Astrocyte (in vitro differentiated cells and primary cell): ENCODE measurements around the gene SARS1.

Source experiments
- EZH2 ChIP-seq: IDR thresholded peaks from 2 replicates; pipeline ENCODE4 v1.6.1; 2012; ENCODE audit warnings: mild to moderate bottlenecking, low read length, inconsistent platforms; ENCODE audit not compliant: insufficient read depth
- TF ChIP-seq, protein P1 (sequence below): IDR thresholded peaks from 2 replicates; pipeline ENCODE4 v1.5.1; 2011; ENCODE audit warnings: low read depth, mild to moderate bottlenecking, inconsistent platforms, low read length, moderate library complexity; ENCODE audit not compliant: insufficient read depth

DNA sequence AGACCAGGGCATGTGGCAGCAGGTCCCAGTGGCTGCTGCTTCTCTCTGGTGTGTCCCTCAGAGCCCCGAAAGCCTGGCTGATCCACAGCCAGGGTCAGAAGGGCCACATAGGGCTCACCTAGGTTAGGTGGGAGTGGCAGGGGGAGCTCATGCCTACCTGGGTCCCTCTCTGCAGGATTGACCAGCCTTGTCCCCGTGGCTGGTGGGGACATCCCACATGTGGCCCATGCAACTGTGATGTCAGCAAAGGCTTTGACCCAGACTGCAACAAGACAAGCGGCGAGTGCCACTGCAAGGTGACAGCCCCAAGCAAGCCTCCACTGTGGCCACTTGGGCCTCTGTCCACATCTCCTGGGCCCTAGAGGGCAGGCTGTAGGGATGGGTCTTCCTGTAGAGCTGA lies 51.3 kb downstream of the SARS1 start:
- TF ChIP-seq, protein P1, sequence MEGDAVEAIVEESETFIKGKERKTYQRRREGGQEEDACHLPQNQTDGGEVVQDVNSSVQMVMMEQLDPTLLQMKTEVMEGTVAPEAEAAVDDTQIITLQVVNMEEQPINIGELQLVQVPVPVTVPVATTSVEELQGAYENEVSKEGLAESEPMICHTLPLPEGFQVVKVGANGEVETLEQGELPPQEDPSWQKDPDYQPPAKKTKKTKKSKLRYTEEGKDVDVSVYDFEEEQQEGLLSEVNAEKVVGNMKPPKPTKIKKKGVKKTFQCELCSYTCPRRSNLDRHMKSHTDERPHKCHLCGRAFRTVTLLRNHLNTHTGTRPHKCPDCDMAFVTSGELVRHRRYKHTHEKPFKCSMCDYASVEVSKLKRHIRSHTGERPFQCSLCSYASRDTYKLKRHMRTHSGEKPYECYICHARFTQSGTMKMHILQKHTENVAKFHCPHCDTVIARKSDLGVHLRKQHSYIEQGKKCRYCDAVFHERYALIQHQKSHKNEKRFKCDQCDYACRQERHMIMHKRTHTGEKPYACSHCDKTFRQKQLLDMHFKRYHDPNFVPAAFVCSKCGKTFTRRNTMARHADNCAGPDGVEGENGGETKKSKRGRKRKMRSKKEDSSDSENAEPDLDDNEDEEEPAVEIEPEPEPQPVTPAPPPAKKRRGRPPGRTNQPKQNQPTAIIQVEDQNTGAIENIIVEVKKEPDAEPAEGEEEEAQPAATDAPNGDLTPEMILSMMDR, result no peak
- TF ChIP-seq EZH2, result no peak
